GM23338 (cell line): ENCODE data around the gene ZNF451. TPM values are rescaled to one million over a fixed set of nuclear protein-coding genes. Genes with fewer than 3 reads are reported as not detected.

Source experiments
- ATAC-seq: fragments of 200-7000 bp; cut with Tn5 transposase; 3 replicates; pipeline ENCODE4 v1.9.1; 2020
- DNase-seq: peaks from one replicate; pipeline ENCODE4 v3.0.0-alpha.2; 2015; ENCODE audit warnings: low spot score
- H2AFZ ChIP-seq: fragments of 200-600 bp; sonication (generic); 2 replicates; pipeline ENCODE4 v1.8.0; 2016; ENCODE audit warnings: antibody characterized with exemption, mild to moderate bottlenecking, moderate library complexity
- H3F3A ChIP-seq: fragments of 200-600 bp; sonication (generic); replicated peaks from 2 replicates; pipeline ENCODE4 v1.8.0; 2017; ENCODE audit warnings: antibody characterized with exemption, mixed run types, low read depth
- H3K27ac ChIP-seq: fragments of 200-600 bp; sonication (generic); 2 replicates; pipeline ENCODE4 v1.6.1; 2016; ENCODE audit warnings: low read depth
- H3K27me3 ChIP-seq: fragments of 200-600 bp; sonication (generic); 2 replicates; pipeline ENCODE4 v1.8.0; 2016; ENCODE audit warnings: mild to moderate bottlenecking, mixed run types, moderate library complexity; ENCODE audit not compliant: insufficient read depth
- H3K36me3 ChIP-seq: fragments of 200-600 bp; sonication (generic); 2 replicates; pipeline ENCODE4 v1.8.0; 2016; ENCODE audit warnings: mild to moderate bottlenecking; ENCODE audit not compliant: insufficient read depth
- H3K4me1 ChIP-seq: fragments of 200-600 bp; sonication (generic); 2 replicates; pipeline ENCODE4 v1.8.0; 2016; ENCODE audit warnings: mild to moderate bottlenecking, moderate library complexity; ENCODE audit not compliant: insufficient read depth
- H3K4me2 ChIP-seq: fragments of 200-600 bp; sonication (generic); 2 replicates; pipeline ENCODE4 v1.7.1; 2017; ENCODE audit warnings: mixed run types
- H3K4me3 ChIP-seq: fragments of 200-600 bp; sonication (generic); 2 replicates; pipeline ENCODE4 v1.6.1; 2016; ENCODE audit warnings: mixed run types
- H3K79me2 ChIP-seq: fragments of 200-600 bp; sonication (generic); replicated peaks from 2 replicates; pipeline ENCODE4 v1.8.0; 2017; ENCODE audit warnings: mild to moderate bottlenecking; ENCODE audit not compliant: insufficient read depth
- H3K9me2 ChIP-seq: fragments of 200-600 bp; sonication (generic); 2 replicates; pipeline ENCODE4 v1.8.0; 2017; ENCODE audit not compliant: insufficient read depth
- H4K20me1 ChIP-seq: fragments of 200-600 bp; sonication (generic); replicated peaks from 2 replicates; pipeline ENCODE4 v1.8.0; 2017; ENCODE audit warnings: mild to moderate bottlenecking; ENCODE audit not compliant: insufficient read depth
- H3K27ac Mint-ChIP-seq: 2 replicates; pipeline ENCODE4 v1.8.0; 2020; ENCODE audit warnings: inconsistent platforms, mild to moderate bottlenecking, moderate library complexity, mixed read lengths
- H3K27me3 Mint-ChIP-seq: 3 replicates; pipeline ENCODE4 v1.8.0; 2022; ENCODE audit warnings: low read depth, mild to moderate bottlenecking, moderate library complexity, mixed read lengths, inconsistent platforms; ENCODE audit not compliant: insufficient read depth, poor library complexity
- H3K36me3 Mint-ChIP-seq: 3 replicates; pipeline ENCODE4 v1.8.0; 2021; ENCODE audit warnings: low read depth, mild to moderate bottlenecking, inconsistent platforms, moderate library complexity, mixed read lengths
- H3K4me1 Mint-ChIP-seq: 3 replicates; pipeline ENCODE4 v1.8.0; 2020; ENCODE audit warnings: mild to moderate bottlenecking, inconsistent platforms, mixed read lengths
- H3K4me3 Mint-ChIP-seq: 3 replicates; pipeline ENCODE4 v1.8.0; 2021; ENCODE audit warnings: moderate library complexity, mild to moderate bottlenecking, inconsistent platforms, mixed read lengths
- H3K9me3 Mint-ChIP-seq: 3 replicates; pipeline ENCODE4 v1.8.0; 2020; ENCODE audit warnings: moderate library complexity, mild to moderate bottlenecking, inconsistent platforms, mixed read lengths
- CREB1 ChIP-seq: fragments of 250-450 bp; sonication (Bioruptor Pico); IDR thresholded peaks from 2 replicates; pipeline ENCODE4 v1.5.0; 2020; ENCODE audit warnings: low read depth, mild to moderate bottlenecking, moderate library complexity
- EZH2 ChIP-seq: fragments of 200-600 bp; sonication (generic); IDR thresholded peaks from one replicate; pipeline ENCODE4 v1.8.0; 2017; ENCODE audit warnings: antibody characterized with exemption, mild to moderate bottlenecking, low read depth; ENCODE audit not compliant: unreplicated experiment
- EZH2phosphoT487 ChIP-seq: fragments of 200-600 bp; sonication (generic); IDR thresholded peaks from one replicate; pipeline ENCODE4 v1.8.1; 2018; ENCODE audit warnings: antibody characterized with exemption; ENCODE audit not compliant: unreplicated experiment
- JUNB ChIP-seq: IDR thresholded peaks from one replicate; pipeline ENCODE4 v1.6.1; 2016; ENCODE audit warnings: antibody characterized with exemption; ENCODE audit not compliant: unreplicated experiment
- NANOG ChIP-seq: IDR thresholded peaks from 2 replicates; pipeline ENCODE4 v1.6.1; 2016; ENCODE audit warnings: antibody characterized with exemption, borderline replicate concordance
- POLR2AphosphoS5 ChIP-seq: IDR thresholded peaks from 2 replicates; pipeline ENCODE4 v1.6.1; 2016; ENCODE audit warnings: antibody characterized with exemption, low read depth
- REST ChIP-seq: IDR thresholded peaks from one replicate; pipeline ENCODE4 v1.6.1; 2018; ENCODE audit warnings: antibody characterized with exemption; ENCODE audit not compliant: unreplicated experiment
- STAT1 ChIP-seq: IDR thresholded peaks from one replicate; pipeline ENCODE4 v1.6.1; 2016; ENCODE audit warnings: antibody characterized with exemption; ENCODE audit not compliant: unreplicated experiment
- ZNF114 ChIP-seq: fragments of 250-450 bp; sonication (Bioruptor Pico); IDR thresholded peaks from 2 replicates; pipeline ENCODE4 v1.5.0; 2020; ENCODE audit warnings: mild to moderate bottlenecking, moderate library complexity
- ZNF331 ChIP-seq: fragments of 250-450 bp; sonication (Bioruptor Pico); IDR thresholded peaks from 2 replicates; pipeline ENCODE4 v1.5.0; 2020; ENCODE audit warnings: low read depth, mild to moderate bottlenecking, moderate library complexity
- polyA plus RNA-seq: library from polyadenylated mRNA; unstranded; fragments of >200 nt; fragmentation: Nextera tagmentation; extraction: Ambion mirVana; gene quantifications from 2 replicates; pipeline ENCODE4 v1.2.1, GENCODE V29; 2016
- total RNA-seq: library from RNA; depleted of rRNA; stranded (reverse); fragments of >200 nt; shearing (Covaris generic); gene quantifications from 2 replicates; pipeline ENCODE4 v1.2.3, GENCODE V29; 2014
- TF ChIP-seq, protein P1 (sequence below): fragments of 250-450 bp; sonication (Bioruptor Pico); IDR thresholded peaks from 2 replicates; pipeline ENCODE4 v1.5.0; 2020; ENCODE audit warnings: mild to moderate bottlenecking, moderate library complexity
- TF ChIP-seq, protein P2 (sequence below), 2 experiments: fragments of 200-600 bp in 1 of 2; sonication (generic) in 1 of 2; conservative IDR thresholded peaks; 2 replicates each; pipeline versions ENCODE4 v1.5.1 to v1.6.1; 2016 to 2017; ENCODE audit warnings: antibody characterized with exemption in 2 of 2, low read depth in 2 of 2, mild to moderate bottlenecking in 2 of 2, moderate library complexity in 1 of 2
- TF ChIP-seq, protein P3 (sequence below): IDR thresholded peaks from 2 replicates; pipeline ENCODE4 v1.6.1; 2016; ENCODE audit warnings: antibody characterized with exemption

The ZNF451 gene
- total and polyA plus RNA-seq, 2 experiments from 2014 or later = 44.8 to 54.1 TPM

DNA sequence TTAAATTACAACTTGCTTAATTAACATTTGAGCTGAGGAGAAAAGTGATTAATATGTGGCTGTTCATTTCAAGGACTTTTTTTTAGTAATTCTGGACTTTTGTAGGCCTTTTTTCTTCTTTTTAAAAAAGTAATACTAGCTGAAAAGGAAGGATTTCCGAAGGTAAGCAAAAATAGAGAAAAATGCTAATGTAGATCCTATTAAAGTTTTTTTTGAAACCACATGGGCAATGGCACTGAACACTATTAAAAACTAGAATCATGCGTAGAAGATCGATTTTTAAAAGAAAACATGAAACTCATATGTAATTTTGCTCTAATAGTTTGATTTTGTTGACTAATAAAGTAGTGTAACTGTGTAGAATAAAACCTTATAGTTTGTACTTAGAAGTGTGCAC lies 84.5 kb downstream of the ZNF451 start:
- Mint-ChIP-seq H3K9me3 (no peaks in the 10 kb centered on the region), H3K4me3 (peak overlapping the region; percentile 94), H3K27me3 (peaks cover 8% of the 10 kb centered on the region), H3K36me3 (no peaks in the 10 kb centered on the region), H3K4me1 (peaks cover 39% of the 10 kb centered on the region), H3K27ac (peak overlapping the region; percentile 87)
- Histone ChIP-seq H3K9me2 (no peaks in the 10 kb centered on the region), H4K20me1 (peaks cover 6% of the 10 kb centered on the region; the same call in 1 of the 2 replicates), H3F3A (0 out of 2 replicates have a peak, but pooled peaks cover 3% of the 10 kb centered on the region), H2AFZ (no peak overlapping the region), H3K4me2 (peak overlapping the region; percentile 80), H3K4me3 (peak overlapping the region; percentile 75), H3K79me2 (peaks cover 56% of the 10 kb centered on the region), H3K4me1 (peaks cover 23% of the 10 kb centered on the region), H3K36me3 (no peaks in the 10 kb centered on the region), H3K27ac (no peak overlapping the region), H3K27me3 (peaks cover 12% of the 10 kb centered on the region)
- DNase-seq = no peak
- TF ChIP-seq JUNB = no peak
- no peak for TF ChIP-seq CREB1 (CRISPR knock-in tag)
- no peak for TF ChIP-seq STAT1
- TF ChIP-seq, protein P1, sequence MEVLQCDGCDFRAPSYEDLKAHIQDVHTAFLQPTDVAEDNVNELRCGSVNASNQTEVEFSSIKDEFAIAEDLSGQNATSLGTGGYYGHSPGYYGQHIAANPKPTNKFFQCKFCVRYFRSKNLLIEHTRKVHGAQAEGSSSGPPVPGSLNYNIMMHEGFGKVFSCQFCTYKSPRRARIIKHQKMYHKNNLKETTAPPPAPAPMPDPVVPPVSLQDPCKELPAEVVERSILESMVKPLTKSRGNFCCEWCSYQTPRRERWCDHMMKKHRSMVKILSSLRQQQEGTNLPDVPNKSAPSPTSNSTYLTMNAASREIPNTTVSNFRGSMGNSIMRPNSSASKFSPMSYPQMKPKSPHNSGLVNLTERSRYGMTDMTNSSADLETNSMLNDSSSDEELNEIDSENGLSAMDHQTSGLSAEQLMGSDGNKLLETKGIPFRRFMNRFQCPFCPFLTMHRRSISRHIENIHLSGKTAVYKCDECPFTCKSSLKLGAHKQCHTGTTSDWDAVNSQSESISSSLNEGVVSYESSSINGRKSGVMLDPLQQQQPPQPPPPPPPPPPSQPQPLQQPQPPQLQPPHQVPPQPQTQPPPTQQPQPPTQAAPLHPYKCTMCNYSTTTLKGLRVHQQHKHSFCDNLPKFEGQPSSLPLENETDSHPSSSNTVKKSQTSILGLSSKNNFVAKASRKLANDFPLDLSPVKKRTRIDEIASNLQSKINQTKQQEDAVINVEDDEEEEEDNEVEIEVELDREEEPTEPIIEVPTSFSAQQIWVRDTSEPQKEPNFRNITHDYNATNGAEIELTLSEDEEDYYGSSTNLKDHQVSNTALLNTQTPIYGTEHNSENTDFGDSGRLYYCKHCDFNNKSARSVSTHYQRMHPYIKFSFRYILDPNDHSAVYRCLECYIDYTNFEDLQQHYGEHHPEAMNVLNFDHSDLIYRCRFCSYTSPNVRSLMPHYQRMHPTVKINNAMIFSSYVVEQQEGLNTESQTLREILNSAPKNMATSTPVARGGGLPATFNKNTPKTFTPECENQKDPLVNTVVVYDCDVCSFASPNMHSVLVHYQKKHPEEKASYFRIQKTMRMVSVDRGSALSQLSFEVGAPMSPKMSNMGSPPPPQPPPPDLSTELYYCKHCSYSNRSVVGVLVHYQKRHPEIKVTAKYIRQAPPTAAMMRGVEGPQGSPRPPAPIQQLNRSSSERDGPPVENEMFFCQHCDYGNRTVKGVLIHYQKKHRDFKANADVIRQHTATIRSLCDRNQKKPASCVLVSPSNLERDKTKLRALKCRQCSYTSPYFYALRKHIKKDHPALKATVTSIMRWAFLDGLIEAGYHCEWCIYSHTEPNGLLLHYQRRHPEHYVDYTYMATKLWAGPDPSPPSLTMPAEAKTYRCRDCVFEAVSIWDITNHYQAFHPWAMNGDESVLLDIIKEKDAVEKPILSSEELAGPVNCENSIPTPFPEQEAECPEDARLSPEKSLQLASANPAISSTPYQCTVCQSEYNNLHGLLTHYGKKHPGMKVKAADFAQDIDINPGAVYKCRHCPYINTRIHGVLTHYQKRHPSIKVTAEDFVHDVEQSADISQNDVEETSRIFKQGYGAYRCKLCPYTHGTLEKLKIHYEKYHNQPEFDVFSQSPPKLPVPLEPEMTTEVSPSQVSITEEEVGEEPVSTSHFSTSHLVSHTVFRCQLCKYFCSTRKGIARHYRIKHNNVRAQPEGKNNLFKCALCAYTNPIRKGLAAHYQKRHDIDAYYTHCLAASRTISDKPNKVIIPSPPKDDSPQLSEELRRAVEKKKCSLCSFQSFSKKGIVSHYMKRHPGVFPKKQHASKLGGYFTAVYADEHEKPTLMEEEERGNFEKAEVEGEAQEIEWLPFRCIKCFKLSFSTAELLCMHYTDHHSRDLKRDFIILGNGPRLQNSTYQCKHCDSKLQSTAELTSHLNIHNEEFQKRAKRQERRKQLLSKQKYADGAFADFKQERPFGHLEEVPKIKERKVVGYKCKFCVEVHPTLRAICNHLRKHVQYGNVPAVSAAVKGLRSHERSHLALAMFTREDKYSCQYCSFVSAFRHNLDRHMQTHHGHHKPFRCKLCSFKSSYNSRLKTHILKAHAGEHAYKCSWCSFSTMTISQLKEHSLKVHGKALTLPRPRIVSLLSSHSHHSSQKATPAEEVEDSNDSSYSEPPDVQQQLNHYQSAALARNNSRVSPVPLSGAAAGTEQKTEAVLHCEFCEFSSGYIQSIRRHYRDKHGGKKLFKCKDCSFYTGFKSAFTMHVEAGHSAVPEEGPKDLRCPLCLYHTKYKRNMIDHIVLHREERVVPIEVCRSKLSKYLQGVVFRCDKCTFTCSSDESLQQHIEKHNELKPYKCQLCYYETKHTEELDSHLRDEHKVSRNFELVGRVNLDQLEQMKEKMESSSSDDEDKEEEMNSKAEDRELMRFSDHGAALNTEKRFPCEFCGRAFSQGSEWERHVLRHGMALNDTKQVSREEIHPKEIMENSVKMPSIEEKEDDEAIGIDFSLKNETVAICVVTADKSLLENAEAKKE (CRISPR knock-in tag) = no peak
- TF ChIP-seq ZNF114 (CRISPR knock-in tag) = no peak
- no peak for TF ChIP-seq REST
- TF ChIP-seq POLR2AphosphoS5 = no peak
- TF ChIP-seq NANOG = no peak
- TF ChIP-seq ZNF331 = no peak
- TF ChIP-seq EZH2phosphoT487 = no peak
- TF ChIP-seq, protein P2, sequence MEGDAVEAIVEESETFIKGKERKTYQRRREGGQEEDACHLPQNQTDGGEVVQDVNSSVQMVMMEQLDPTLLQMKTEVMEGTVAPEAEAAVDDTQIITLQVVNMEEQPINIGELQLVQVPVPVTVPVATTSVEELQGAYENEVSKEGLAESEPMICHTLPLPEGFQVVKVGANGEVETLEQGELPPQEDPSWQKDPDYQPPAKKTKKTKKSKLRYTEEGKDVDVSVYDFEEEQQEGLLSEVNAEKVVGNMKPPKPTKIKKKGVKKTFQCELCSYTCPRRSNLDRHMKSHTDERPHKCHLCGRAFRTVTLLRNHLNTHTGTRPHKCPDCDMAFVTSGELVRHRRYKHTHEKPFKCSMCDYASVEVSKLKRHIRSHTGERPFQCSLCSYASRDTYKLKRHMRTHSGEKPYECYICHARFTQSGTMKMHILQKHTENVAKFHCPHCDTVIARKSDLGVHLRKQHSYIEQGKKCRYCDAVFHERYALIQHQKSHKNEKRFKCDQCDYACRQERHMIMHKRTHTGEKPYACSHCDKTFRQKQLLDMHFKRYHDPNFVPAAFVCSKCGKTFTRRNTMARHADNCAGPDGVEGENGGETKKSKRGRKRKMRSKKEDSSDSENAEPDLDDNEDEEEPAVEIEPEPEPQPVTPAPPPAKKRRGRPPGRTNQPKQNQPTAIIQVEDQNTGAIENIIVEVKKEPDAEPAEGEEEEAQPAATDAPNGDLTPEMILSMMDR (conservative IDR thresholded peaks at IDR 0.05; ENCODE audit: low read depth in 2 of 2) = no peak
- TF ChIP-seq, protein P3, sequence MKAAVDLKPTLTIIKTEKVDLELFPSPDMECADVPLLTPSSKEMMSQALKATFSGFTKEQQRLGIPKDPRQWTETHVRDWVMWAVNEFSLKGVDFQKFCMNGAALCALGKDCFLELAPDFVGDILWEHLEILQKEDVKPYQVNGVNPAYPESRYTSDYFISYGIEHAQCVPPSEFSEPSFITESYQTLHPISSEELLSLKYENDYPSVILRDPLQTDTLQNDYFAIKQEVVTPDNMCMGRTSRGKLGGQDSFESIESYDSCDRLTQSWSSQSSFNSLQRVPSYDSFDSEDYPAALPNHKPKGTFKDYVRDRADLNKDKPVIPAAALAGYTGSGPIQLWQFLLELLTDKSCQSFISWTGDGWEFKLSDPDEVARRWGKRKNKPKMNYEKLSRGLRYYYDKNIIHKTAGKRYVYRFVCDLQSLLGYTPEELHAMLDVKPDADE = no peak
- no peak for TF ChIP-seq EZH2
- no peak for ATAC-seq
